Lower leg skin (tissue), 4 donors: ENCODE measurements around the gene PLPPR5. TPM values are rescaled to one million over a fixed set of nuclear protein-coding genes. Genes with fewer than 3 reads are reported as not detected.

ENCODE experiments used
- DNase-seq, 2 donors: peaks; one replicate each; pipeline ENCODE4 v3.0.0-alpha.2; 2019; ENCODE audit warnings: low spot score in 2 of 2
- H3K4me3 ChIP-seq: fragments of 200-600 bp; sonication (generic); 2 replicates; pipeline ENCODE4 v1.5.1; 2017; ENCODE audit warnings: mild to moderate bottlenecking, low read depth; ENCODE audit not compliant: poor library complexity, severe bottlenecking
- CTCF ChIP-seq, 3 donors: fragments of 450-650 bp; IDR thresholded peaks; one replicate each; pipeline ENCODE4 v1.5.1; 2016; ENCODE audit warnings: antibody characterized with exemption in 3 of 3, mild to moderate bottlenecking in 3 of 3, moderate library complexity in 2 of 3
- POLR2A ChIP-seq, 2 donors: fragments of 450-650 bp; IDR thresholded peaks; one replicate each; pipeline ENCODE4 v1.6.1; 2016 to 2017; ENCODE audit warnings: antibody characterized with exemption in 2 of 2, mild to moderate bottlenecking in 1 of 2, moderate library complexity in 1 of 2
- WGBS, 2 donors: methylation state at CpG; one replicate each; pipeline ENCODE4 v1.1.5; 2018; 5-methylcytosine and 5-hydroxymethylcytosine counted together
- intact Hi-C: fragments of 100-400 bp; cut with DNase I; formaldehyde crosslinking; loops from one replicate; pipeline ENCODE4 v1.15.0; 2023; ENCODE audit warnings: low total_unique reads
- total RNA-seq, 4 donors: library from RNA; depleted of rRNA; stranded (reverse); fragments of >200 nt; gene quantifications; one replicate each; pipeline ENCODE4 v1.1.0, GENCODE V29; 2016

The PLPPR5 gene
- total RNA-seq, 4 donors from 2014 or later, result 0.13 TPM; not detected in 3

- no peak for DNase-seq
- no peak overlapping the region for H3K4me3 ChIP-seq
- WGBS, 2 donors, result 89 to 94% methylated on average over 1 of the region's 1 CpG
Observed at GRCh38 chr1:98967122-98967521, 37.5 kb downstream of the PLPPR5 start.

DNA sequence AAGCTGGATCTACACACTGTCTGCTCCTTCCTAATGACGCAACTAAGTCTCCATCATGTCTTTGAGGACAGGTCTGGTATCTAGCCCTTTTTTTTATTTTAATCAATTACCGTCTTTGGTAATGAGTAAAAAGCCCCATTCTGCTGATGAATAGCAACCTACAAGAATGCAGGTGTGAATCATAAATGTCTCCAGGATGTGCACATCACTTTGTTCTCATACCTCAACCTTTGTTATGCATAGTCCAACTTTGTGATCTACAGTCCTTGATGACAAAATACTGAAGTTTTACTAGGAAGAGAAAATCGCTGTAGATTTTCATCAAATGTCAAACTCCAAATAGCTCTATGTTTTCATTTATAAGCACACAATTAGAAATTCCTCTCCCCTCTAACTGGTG lies 39.3 kb downstream of the PLPPR5 start:
- TF ChIP-seq POLR2A (IDR thresholded peaks at IDR 0.05), result no peak
- no peak for TF ChIP-seq CTCF (IDR thresholded peaks at IDR 0.05)
- WGBS, 2 donors, result 87 to 88% methylated on average over 3 of the region's 3 CpGs
- no peak overlapping the region for H3K4me3 ChIP-seq
- DNase-seq, result no peak
- intact Hi-C loops, result no loop called here

More at GRCh38 chr1:98967122-98967521, 37.5 kb downstream of the PLPPR5 start:
- intact Hi-C loops, result no loop called here
- TF ChIP-seq POLR2A (IDR thresholded peaks at IDR 0.05) (no peak), CTCF (IDR thresholded peaks at IDR 0.05) (no peak)

GRCh38 chr1:98964198-98964597 lies 40.5 kb downstream of the PLPPR5 start:
- H3K4me3 ChIP-seq, result no peak overlapping the region
- intact Hi-C loops, result no loop called here
- DNase-seq, result no peak
- TF ChIP-seq CTCF (IDR thresholded peaks at IDR 0.05) (no peak), POLR2A (IDR thresholded peaks at IDR 0.05) (no peak)
- WGBS, 2 donors, result 47 to 63% methylated on average over 4 of the region's 4 CpGs

- H3K4me3 ChIP-seq, result no peak overlapping the region
- intact Hi-C loops, result no loop called here
- TF ChIP-seq CTCF (IDR thresholded peaks at IDR 0.05) (no peak), POLR2A (IDR thresholded peaks at IDR 0.05) (no peak)
- 56 to 72% methylated on average over 3 of the region's 3 CpGs for WGBS, 2 donors
- no peak for DNase-seq
Observed at GRCh38 chr1:98963064-98963758, 41.5 kb downstream of the PLPPR5 start.

DNA sequence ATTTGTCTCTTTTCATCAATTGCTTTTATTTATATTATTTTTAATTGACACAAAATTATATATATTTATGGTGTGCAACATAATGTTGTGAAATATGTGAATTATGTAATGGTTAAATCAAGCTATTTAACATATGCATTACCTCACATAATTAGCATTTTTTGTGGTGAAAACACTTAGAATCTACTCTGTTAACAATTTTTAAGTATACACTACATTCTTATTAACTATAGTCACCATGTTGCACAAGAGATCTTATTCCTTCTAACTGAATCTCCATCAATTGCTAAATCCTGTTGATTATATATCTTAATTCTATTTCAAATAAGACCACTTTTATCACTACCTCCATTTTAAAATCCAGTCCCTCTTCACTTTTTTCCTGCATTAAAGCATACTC lies 42.5 kb downstream of the PLPPR5 start:
- no peak for DNase-seq

More for the DNA sequence above, 42.5 kb downstream of the PLPPR5 start:
- intact Hi-C loops, result no loop called here
- TF ChIP-seq POLR2A (IDR thresholded peaks at IDR 0.05), result no peak
- no peak for TF ChIP-seq CTCF (IDR thresholded peaks at IDR 0.05)
- no peak overlapping the region for H3K4me3 ChIP-seq
